Stimulated activated memory B cell treated with anti-CD40 and anti-IgM and Interleukin-4, amounts not matched to agents 10 μg/mL and 1 μg/mL and 100 μg/mL, for 72 hours (primary cell): ENCODE results near the gene PBX3.

Source experiments
- ATAC-seq: fragments of 150-1000 bp; cut with Tn5 transposase; 2 replicates; pipeline ENCODE4 v1.10.0; 2021
- H3K27ac Mint-ChIP-seq: one replicate; pipeline ENCODE4 v1.8.0; 2022; ENCODE audit warnings: mild to moderate bottlenecking, mixed read lengths
- H3K27me3 Mint-ChIP-seq: one replicate; pipeline ENCODE4 v1.8.0; 2022; ENCODE audit warnings: mixed read lengths
- H3K36me3 Mint-ChIP-seq: one replicate; pipeline ENCODE4 v1.8.0; 2022; ENCODE audit warnings: mixed read lengths
- H3K4me1 Mint-ChIP-seq: one replicate; pipeline ENCODE4 v1.8.0; 2022; ENCODE audit warnings: mixed read lengths
- H3K4me3 Mint-ChIP-seq: one replicate; pipeline ENCODE4 v1.8.0; 2022; ENCODE audit warnings: mild to moderate bottlenecking, moderate library complexity, mixed read lengths
- H3K9me3 Mint-ChIP-seq: one replicate; pipeline ENCODE4 v1.8.0; 2022; ENCODE audit warnings: mixed read lengths

Gene PBX3

DNA sequence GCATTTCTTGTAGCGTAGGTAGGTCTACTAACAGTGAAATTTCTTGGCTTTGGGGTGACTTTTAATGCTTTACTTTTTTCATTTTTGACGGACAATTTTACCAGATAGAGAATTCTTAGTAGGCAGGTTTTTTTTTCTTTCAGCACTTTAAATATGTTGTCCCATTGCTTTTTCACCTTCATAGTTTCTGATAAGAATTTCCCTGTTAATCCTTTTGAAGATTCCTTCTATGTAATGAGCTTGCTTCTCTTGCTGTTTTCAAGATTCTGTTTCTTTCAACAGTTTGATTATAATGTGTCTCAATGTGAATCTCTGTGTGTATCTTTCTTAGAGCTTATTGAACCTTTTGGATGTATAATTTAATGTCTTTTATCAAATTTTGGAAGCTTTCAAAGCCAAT lies 35.5 kb downstream of the PBX3 start:
- peaks cover 27% of the 10 kb centered on the region for H3K4me1 Mint-ChIP-seq
- H3K27me3 Mint-ChIP-seq: no peaks in the 10 kb centered on the region
- peaks cover 3% of the 10 kb centered on the region for H3K9me3 Mint-ChIP-seq
- no peak overlapping the region for H3K27ac Mint-ChIP-seq
- ATAC-seq: no peak
- peaks cover 51% of the 10 kb centered on the region for H3K36me3 Mint-ChIP-seq
- no peak overlapping the region for H3K4me3 Mint-ChIP-seq

DNA sequence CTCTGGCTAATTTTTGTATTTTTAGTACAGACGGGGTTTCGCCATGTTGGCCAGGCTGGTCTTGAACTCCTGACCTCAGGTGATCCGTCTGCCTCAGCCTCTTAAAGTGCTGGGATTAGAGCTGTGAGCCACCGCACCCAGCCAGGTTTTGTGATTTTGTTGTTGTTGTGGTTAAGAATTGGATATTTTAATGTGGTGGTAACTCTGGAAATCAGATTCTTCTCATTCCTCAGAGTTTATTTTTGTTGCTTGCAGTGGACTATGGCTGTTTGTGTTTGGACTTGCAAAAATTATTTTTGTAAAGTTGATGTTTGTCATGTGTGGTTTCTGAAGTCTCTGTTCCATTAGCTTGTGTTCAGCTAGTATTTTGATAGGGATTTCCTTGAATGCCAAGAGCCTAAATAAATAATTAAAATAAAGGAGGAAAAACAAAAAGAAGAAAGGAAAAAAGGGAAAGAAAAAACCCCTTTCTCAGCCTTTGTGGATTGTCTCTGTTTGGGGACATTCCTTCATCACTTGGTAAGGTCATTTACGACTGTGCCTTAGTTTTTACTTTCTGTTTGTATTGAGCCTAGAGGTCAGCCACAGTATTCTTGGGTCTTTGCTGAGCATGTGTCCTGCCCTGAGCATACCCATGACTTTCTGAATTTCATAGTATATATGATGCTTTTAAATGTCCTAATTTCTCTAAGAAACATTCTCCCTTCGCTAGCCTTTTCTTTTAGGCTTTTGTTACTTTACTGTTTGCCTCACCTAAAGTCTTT lies 37.3 kb downstream of the PBX3 start:
- no peak overlapping the region for H3K4me3 Mint-ChIP-seq
- H3K27me3 Mint-ChIP-seq: no peaks in the 10 kb centered on the region
- H3K27ac Mint-ChIP-seq: peak overlapping the region; percentile 3
- peaks cover 59% of the 10 kb centered on the region for H3K36me3 Mint-ChIP-seq
- ATAC-seq: no peak
- peaks cover 3% of the 10 kb centered on the region for H3K9me3 Mint-ChIP-seq
- H3K4me1 Mint-ChIP-seq: peaks cover 36% of the 10 kb centered on the region

DNA sequence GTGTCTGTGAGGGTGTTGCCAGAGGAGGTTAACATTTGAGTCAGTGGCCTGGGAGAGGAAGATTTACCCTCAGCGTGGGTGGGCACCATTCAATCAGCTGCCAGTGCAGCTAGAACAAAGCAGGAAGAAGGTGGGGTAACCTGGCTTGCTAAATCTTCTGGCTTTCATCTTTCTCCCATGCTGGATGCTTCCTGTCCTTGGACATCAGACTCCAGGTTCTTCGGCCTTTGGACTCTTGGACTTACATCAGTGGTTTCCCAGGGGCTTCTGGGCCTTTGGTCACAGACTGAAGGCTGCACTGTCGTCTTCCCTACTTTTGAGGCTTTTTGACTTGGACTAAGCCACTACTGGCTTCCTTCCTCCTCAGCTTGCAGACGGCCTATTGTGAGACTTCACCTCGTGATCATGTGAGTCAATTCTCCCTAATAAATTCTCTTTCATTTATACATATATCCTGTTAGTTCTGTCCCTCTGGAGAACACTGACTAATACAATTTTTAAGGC lies 38.1 kb downstream of the PBX3 start:
- Mint-ChIP-seq H3K9me3 (peaks cover 3% of the 10 kb centered on the region), H3K27me3 (no peaks in the 10 kb centered on the region), H3K4me3 (no peak overlapping the region), H3K27ac (peak overlapping the region; percentile 3), H3K36me3 (peaks cover 59% of the 10 kb centered on the region), H3K4me1 (peaks cover 36% of the 10 kb centered on the region)
- no peak for ATAC-seq

DNA sequence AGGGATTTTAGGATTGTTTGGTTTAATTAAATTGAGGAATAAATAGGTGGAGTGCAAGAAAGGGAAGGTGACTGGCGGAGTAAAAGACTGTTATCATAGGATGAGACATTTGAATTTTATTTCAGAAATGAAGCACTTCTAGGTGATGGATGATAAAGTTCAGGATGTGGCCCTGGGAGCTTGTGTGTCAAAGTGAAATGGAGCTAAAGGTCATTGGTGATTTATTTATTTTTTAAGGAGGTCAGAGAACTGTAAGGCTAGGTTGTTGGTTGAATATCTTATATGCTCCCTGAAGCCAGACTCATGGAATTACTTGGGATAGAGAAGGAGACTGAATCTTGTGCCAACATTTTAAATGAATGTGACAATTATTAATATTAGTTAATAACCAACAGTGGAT lies 40.5 kb downstream of the PBX3 start:
- Mint-ChIP-seq H3K27ac (no peak overlapping the region), H3K9me3 (peaks cover 3% of the 10 kb centered on the region), H3K4me3 (no peak overlapping the region), H3K4me1 (peaks cover 36% of the 10 kb centered on the region), H3K36me3 (peaks cover 63% of the 10 kb centered on the region), H3K27me3 (no peaks in the 10 kb centered on the region)
- no peak for ATAC-seq

DNA sequence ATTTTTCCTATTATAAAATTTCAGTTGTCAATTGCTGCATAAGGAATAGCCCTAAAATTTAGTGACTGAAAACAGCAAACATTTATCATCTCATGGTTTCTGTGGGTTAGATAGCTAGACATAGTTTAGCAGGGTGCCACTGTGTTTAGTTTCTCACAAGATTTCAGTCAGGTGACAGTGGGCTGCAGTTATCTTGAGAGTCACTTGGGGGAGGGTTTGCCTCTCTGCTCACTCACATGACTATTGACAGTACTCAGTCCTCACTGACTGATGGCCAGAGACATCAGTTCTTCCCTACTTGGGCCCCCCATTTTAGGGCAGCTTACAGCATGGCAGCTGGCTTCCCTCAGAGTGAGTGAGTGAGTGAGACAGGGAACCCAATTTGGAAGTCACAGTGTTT lies 42.0 kb downstream of the PBX3 start:
- H3K27me3 Mint-ChIP-seq: no peaks in the 10 kb centered on the region
- peaks cover 3% of the 10 kb centered on the region for H3K9me3 Mint-ChIP-seq
- H3K36me3 Mint-ChIP-seq: peaks cover 52% of the 10 kb centered on the region
- H3K4me1 Mint-ChIP-seq: peaks cover 36% of the 10 kb centered on the region
- no peak overlapping the region for H3K4me3 Mint-ChIP-seq
- no peak for ATAC-seq
- H3K27ac Mint-ChIP-seq: no peak overlapping the region

DNA sequence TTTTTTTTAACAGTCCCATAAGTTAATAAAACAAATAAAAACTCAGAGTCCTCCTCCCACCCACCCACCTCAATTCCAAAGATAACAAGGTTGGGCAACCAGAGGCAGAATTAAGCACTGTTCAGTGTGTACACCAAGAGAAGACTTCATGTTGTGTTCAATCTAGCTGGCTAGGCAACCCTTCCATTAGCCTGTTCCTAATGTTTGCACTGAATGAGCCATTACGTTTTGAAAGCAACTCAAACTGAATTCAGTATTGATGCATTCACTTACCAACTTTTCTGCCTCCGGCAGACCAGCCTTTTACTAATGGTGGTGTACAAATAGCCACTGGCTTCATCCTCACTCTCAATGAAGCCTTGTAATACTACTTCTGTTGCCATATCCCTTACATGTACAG lies 47.5 kb downstream of the PBX3 start:
- Mint-ChIP-seq H3K4me1 (no peaks in the 10 kb centered on the region), H3K27me3 (no peaks in the 10 kb centered on the region), H3K9me3 (no peaks in the 10 kb centered on the region), H3K36me3 (peaks cover 15% of the 10 kb centered on the region), H3K4me3 (no peak overlapping the region), H3K27ac (no peak overlapping the region)
- ATAC-seq: no peak

DNA sequence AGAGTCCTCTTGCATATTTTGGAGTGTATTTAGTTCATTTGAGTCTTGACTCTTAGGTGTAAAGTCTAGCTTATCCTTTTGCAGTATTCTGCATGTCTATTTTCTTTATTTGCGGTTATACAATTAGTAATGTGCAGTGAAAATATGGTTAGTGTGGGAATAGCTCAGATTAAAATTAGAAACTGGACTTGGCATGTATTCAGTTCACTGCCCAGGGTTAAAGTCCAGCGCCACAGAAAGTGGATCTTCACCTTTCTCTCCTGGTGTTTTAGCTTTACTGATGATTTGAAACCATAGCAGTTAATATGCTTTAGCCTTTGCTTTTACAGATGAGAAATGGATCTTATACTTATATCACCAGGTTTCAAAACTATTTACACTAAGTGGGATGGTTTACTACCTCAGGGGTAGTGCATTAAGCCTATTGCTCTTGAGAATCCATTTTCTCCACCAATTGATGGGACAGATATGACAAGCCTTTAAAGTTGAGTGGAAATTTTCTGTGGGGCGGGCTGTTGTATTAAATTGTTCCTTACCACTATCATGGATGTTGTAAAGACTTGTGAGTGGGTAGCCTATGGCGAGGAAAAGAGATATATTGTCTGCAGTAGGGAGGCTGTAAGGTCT lies 48.9 kb downstream of the PBX3 start:
- H3K27ac Mint-ChIP-seq: no peak overlapping the region
- no peaks in the 10 kb centered on the region for H3K4me1 Mint-ChIP-seq
- no peaks in the 10 kb centered on the region for H3K27me3 Mint-ChIP-seq
- H3K36me3 Mint-ChIP-seq: peaks cover 12% of the 10 kb centered on the region
- no peak for ATAC-seq
- H3K9me3 Mint-ChIP-seq: no peaks in the 10 kb centered on the region
- H3K4me3 Mint-ChIP-seq: no peak overlapping the region

DNA sequence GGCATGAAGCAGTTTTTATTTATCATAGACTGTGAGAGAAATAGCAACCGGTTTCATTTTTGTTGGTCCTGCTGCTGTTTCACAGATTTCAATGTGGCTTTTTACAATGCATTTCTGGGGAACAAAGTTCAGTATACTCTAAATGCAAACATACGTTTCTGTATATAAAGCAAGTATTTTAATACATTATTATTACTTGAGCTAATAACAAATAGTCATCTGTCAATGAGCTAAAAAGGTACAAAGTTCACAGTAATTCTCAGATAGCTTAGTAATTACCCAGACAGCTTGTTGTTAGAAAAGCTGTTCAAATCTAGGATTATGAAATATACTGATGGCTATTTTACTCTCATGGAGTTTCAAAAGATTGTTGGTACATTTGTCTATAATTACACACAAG lies 50.8 kb downstream of the PBX3 start:
- Mint-ChIP-seq H3K9me3 (no peaks in the 10 kb centered on the region), H3K4me3 (no peak overlapping the region), H3K36me3 (peaks cover 6% of the 10 kb centered on the region), H3K27ac (no peak overlapping the region), H3K4me1 (no peaks in the 10 kb centered on the region), H3K27me3 (no peaks in the 10 kb centered on the region)
- ATAC-seq: no peak

DNA sequence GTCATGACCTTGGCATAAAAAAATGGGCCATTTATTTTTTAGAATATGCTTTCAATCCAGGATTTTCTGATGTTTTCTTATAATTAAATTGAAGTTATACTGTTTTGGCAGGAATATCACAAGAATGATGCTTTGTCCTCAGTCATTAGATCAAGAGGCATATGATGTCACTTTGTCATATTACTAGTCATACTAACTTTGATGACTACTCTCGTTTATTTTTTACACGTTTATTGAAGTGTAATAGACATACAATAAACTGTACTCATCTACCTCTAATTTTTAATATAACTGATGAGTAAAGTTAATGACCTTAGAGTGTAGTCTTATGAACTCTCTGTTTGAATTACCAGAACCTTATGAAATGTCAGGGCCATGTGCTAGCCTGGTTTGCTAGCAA lies 56.4 kb downstream of the PBX3 start:
- no peak for ATAC-seq
- Mint-ChIP-seq H3K4me3 (no peak overlapping the region), H3K36me3 (peaks cover 6% of the 10 kb centered on the region), H3K27me3 (no peaks in the 10 kb centered on the region), H3K9me3 (no peaks in the 10 kb centered on the region), H3K4me1 (no peaks in the 10 kb centered on the region), H3K27ac (no peak overlapping the region)

DNA sequence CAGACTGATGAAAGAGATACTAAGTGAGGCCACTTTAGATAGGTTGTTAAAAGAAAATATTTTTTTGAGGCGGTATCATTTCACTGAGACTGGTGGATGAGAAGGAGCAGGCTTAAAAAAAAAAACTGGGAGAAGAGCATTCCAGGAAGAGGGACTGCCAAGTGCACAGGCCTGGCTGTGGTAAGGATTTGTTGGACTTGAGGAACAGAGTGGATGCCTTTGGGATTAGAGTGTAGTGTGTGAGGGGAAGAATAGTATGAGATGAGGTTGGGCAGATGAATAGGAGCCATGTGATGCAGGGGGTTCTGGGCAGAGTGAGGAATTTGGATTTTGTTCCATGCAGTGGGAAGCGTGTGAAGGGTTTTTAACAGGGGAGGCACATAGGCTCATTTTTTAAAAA lies 57.9 kb downstream of the PBX3 start:
- Mint-ChIP-seq H3K4me1 (no peaks in the 10 kb centered on the region), H3K4me3 (no peak overlapping the region), H3K9me3 (no peaks in the 10 kb centered on the region), H3K36me3 (peaks cover 18% of the 10 kb centered on the region), H3K27me3 (no peaks in the 10 kb centered on the region), H3K27ac (no peak overlapping the region)
- no peak for ATAC-seq

DNA sequence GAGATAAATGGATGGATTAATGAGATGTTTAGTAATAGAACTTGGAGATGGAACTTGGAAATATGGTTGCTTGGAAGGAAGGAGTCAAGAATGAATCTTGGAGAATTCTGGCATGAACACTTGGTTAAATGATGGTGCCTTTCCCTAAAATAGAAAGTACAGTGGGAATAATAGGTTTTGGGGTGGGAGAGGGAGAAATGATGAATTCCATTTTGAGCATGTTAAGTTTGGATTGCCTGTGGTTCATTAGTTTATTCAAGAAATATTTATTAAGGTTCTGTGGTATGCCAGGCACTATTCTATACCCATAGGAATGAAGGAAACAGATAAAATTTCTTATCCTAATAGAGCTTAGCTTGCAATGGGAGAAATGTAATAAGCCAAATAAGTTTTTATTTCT lies 58.4 kb downstream of the PBX3 start:
- no peaks in the 10 kb centered on the region for H3K27me3 Mint-ChIP-seq
- no peak overlapping the region for H3K27ac Mint-ChIP-seq
- no peak overlapping the region for H3K4me3 Mint-ChIP-seq
- H3K9me3 Mint-ChIP-seq: no peaks in the 10 kb centered on the region
- ATAC-seq: no peak
- H3K36me3 Mint-ChIP-seq: peaks cover 22% of the 10 kb centered on the region
- no peaks in the 10 kb centered on the region for H3K4me1 Mint-ChIP-seq

DNA sequence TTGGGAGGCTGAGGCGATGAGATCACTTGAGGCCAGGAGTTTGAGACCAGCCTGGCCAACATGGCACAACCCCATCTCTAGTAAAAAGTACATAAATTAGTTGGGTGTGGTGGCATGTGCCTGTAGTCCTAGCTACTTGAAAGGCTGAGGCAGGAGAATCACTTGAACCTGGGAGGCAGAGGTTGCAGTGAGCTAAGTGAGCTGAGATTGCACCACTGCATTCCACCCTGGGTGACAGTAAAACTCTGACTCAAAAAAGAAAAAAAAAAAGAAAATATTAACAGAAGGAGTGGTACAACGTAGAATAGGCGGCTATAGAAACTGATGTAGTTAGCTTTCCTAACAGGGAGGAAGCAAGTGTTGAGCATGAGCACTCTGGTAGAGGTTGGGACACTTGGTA lies 59.9 kb downstream of the PBX3 start:
- no peak overlapping the region for H3K27ac Mint-ChIP-seq
- no peak overlapping the region for H3K4me3 Mint-ChIP-seq
- ATAC-seq: no peak

DNA sequence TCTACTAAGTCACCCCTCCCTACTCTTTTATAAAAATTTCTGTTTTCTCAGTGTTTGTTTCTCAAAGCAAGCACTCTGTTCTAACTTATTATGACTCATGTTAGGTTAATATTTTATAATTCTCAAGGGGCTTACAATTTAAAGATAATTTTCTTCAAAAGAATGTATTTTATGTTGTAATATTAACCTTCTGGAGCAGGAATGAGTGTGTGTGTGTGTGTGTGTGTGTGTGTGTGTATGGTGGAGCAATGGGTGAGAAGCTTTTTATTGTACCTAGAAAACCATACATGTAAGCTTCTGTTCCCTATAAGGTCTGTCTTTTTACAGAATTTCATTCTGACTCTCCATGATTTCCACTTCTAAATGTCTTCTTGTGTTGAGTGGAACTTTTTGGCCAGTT lies 63.0 kb downstream of the PBX3 start:
- Mint-ChIP-seq H3K4me1 (peaks cover 14% of the 10 kb centered on the region), H3K9me3 (no peaks in the 10 kb centered on the region), H3K27me3 (no peaks in the 10 kb centered on the region), H3K36me3 (peaks cover 30% of the 10 kb centered on the region), H3K4me3 (no peak overlapping the region), H3K27ac (no peak overlapping the region)
- no peak for ATAC-seq

More for the DNA sequence above, 59.9 kb downstream of the PBX3 start:
- Mint-ChIP-seq H3K27me3 (no peaks in the 10 kb centered on the region), H3K36me3 (peaks cover 30% of the 10 kb centered on the region), H3K4me1 (peaks cover 7% of the 10 kb centered on the region), H3K9me3 (no peaks in the 10 kb centered on the region)

DNA sequence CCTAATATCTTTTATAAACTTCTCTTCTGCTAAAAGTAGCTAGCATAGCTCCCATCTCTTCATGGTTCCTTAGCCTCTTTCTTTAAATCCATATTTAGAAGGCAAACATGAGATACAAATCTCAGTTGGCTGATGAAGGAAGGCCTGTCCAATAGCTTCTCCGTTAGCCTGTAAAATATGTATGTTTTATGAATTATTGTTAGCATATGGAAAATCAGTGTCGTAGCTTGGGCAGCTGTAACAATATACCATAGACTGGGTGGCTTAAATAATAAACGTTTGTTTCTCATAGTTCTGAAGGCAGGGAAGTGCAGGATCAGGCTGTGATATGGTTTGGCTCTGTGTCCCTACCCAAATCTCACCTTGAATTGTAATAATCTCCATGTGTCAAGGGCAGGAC lies 63.8 kb downstream of the PBX3 start:
- Mint-ChIP-seq H3K27me3 (no peaks in the 10 kb centered on the region), H3K27ac (no peak overlapping the region), H3K4me3 (no peak overlapping the region), H3K36me3 (peaks cover 30% of the 10 kb centered on the region), H3K4me1 (peaks cover 14% of the 10 kb centered on the region), H3K9me3 (no peaks in the 10 kb centered on the region)
- no peak for ATAC-seq

DNA sequence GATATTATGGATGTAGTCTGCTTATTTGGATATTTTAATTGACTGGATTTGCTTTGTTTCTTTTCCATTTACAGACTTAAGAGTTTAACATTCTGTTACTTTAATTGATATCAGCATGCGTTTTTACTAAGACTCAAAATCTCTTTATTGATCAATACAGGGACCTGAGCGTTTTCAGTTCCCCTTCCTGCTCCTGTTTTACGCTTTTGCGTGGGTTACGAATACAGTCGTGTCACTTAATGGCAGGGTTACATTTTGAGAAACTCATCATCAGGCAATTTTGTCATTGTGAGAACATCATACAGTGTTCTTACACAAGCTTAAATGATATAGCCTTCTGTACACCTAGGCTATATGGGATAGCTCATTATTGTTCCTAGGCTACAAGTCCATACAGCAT lies 65.2 kb downstream of the PBX3 start:
- H3K9me3 Mint-ChIP-seq: no peaks in the 10 kb centered on the region
- H3K36me3 Mint-ChIP-seq: peaks cover 30% of the 10 kb centered on the region
- H3K4me3 Mint-ChIP-seq: no peak overlapping the region
- H3K27me3 Mint-ChIP-seq: no peaks in the 10 kb centered on the region
- peak; percentile 70 for ATAC-seq
- peaks cover 14% of the 10 kb centered on the region for H3K4me1 Mint-ChIP-seq
- H3K27ac Mint-ChIP-seq: no peak overlapping the region

DNA sequence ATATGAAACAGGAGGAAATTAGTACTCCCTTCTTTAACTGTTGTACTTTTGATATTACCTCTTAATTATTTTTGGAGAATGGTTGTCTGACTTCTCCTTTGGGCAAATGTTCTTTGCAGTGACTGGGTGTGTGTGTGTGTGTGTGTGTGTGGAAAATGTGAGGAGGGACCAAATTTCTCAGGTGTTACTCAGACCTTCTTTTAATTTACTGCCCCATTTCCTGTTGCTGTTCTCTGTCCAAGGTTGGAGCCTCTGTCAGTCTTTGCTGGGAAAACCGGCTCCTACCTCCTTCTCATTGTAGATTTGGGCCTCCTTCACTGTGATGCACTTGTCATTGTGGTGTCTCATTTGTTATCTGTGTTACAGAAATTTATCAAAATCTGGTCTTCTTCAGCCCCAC lies 68.4 kb downstream of the PBX3 start:
- no peak overlapping the region for H3K27ac Mint-ChIP-seq
- H3K9me3 Mint-ChIP-seq: no peaks in the 10 kb centered on the region
- peaks cover 14% of the 10 kb centered on the region for H3K4me1 Mint-ChIP-seq
- H3K4me3 Mint-ChIP-seq: no peak overlapping the region
- H3K27me3 Mint-ChIP-seq: no peaks in the 10 kb centered on the region
- ATAC-seq: no peak
- peaks cover 14% of the 10 kb centered on the region for H3K36me3 Mint-ChIP-seq
